ENCODE data around the gene DNMBP.
"Not testable (repeated sequence)": the region's sequence is repeated elsewhere in the genome, so short reads cannot be mapped to it uniquely, and the experiment has no call there.

The DNMBP gene

DNA sequence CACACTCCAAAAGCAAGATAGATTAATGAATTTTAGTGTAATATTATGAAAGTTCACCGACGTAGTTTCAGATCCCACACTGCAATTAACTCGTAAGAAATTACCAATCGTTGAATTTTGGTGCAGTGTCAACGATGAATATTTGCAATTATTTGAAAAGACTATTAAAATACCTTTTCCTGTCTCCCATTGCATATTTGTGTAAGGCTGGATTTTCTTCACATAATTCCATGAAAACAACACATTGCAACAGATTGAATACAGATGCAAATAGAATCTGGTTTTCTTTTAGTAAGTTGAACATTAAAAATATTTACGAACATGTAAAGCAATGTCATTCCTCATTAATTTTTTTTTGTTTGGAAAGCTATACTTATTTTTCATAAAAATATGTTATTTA lies 50.9 kb downstream of the DNMBP start:
- no peak for TF ChIP-seq GABPA (IDR thresholded peaks at IDR 0.05; ENCODE audit: low read depth)
- TF ChIP-seq, protein P1, sequence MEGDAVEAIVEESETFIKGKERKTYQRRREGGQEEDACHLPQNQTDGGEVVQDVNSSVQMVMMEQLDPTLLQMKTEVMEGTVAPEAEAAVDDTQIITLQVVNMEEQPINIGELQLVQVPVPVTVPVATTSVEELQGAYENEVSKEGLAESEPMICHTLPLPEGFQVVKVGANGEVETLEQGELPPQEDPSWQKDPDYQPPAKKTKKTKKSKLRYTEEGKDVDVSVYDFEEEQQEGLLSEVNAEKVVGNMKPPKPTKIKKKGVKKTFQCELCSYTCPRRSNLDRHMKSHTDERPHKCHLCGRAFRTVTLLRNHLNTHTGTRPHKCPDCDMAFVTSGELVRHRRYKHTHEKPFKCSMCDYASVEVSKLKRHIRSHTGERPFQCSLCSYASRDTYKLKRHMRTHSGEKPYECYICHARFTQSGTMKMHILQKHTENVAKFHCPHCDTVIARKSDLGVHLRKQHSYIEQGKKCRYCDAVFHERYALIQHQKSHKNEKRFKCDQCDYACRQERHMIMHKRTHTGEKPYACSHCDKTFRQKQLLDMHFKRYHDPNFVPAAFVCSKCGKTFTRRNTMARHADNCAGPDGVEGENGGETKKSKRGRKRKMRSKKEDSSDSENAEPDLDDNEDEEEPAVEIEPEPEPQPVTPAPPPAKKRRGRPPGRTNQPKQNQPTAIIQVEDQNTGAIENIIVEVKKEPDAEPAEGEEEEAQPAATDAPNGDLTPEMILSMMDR (IDR thresholded peaks at IDR 0.05; ENCODE audit: insufficient read depth, low read length), result no peak
- TF ChIP-seq POLR2AphosphoS5 (IDR thresholded peaks at IDR 0.05; ENCODE audit: low read depth), result no peak
- TF ChIP-seq, protein P2, sequence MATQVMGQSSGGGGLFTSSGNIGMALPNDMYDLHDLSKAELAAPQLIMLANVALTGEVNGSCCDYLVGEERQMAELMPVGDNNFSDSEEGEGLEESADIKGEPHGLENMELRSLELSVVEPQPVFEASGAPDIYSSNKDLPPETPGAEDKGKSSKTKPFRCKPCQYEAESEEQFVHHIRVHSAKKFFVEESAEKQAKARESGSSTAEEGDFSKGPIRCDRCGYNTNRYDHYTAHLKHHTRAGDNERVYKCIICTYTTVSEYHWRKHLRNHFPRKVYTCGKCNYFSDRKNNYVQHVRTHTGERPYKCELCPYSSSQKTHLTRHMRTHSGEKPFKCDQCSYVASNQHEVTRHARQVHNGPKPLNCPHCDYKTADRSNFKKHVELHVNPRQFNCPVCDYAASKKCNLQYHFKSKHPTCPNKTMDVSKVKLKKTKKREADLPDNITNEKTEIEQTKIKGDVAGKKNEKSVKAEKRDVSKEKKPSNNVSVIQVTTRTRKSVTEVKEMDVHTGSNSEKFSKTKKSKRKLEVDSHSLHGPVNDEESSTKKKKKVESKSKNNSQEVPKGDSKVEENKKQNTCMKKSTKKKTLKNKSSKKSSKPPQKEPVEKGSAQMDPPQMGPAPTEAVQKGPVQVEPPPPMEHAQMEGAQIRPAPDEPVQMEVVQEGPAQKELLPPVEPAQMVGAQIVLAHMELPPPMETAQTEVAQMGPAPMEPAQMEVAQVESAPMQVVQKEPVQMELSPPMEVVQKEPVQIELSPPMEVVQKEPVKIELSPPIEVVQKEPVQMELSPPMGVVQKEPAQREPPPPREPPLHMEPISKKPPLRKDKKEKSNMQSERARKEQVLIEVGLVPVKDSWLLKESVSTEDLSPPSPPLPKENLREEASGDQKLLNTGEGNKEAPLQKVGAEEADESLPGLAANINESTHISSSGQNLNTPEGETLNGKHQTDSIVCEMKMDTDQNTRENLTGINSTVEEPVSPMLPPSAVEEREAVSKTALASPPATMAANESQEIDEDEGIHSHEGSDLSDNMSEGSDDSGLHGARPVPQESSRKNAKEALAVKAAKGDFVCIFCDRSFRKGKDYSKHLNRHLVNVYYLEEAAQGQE (IDR thresholded peaks at IDR 0.05; ENCODE audit: insufficient replicate concordance, low read depth), result no peak
- no peak for TF ChIP-seq SPI1 (IDR thresholded peaks at IDR 0.05; ENCODE audit: borderline replicate concordance, low read depth)
- H3K4me3 ChIP-seq (replicated peaks; ENCODE audit: insufficient read depth, low read length), result no peak overlapping the region
- no peaks in the 10 kb centered on the region for H3K27me3 ChIP-seq (ENCODE audit: insufficient read depth, poor library complexity, severe bottlenecking)
- no peak overlapping the region for H3K27ac ChIP-seq (replicated peaks)
- no peak for DNase-seq (ENCODE audit: low read depth in 1 of 2, low spot score in 1 of 2)

- DNase-seq (ENCODE audit: low read depth in 1 of 2, low spot score in 1 of 2), result no peak
- H3K4me3 ChIP-seq (replicated peaks; ENCODE audit: insufficient read depth, low read length), result no peak overlapping the region
- TF ChIP-seq SPI1 (IDR thresholded peaks at IDR 0.05; ENCODE audit: borderline replicate concordance, low read depth) (no peak), POLR2AphosphoS5 (IDR thresholded peaks at IDR 0.05; ENCODE audit: low read depth) (no peak), GABPA (IDR thresholded peaks at IDR 0.05; ENCODE audit: low read depth) (no peak)
- TF ChIP-seq, protein P1 (IDR thresholded peaks at IDR 0.05; ENCODE audit: insufficient read depth, low read length), result no peak
- TF ChIP-seq, protein P2 (IDR thresholded peaks at IDR 0.05; ENCODE audit: insufficient replicate concordance, low read depth), result no peak
Observed at GRCh38 chr10:99958302-99958701, 51.4 kb downstream of the DNMBP start.

GRCh38 chr10:99953510-99953909 lies 56.2 kb downstream of the DNMBP start:
- H3K27me3 ChIP-seq (ENCODE audit: insufficient read depth, poor library complexity, severe bottlenecking); H3K4me3 ChIP-seq (replicated peaks; ENCODE audit: insufficient read depth, low read length); H3K27ac ChIP-seq (replicated peaks); DNase-seq (ENCODE audit: low read depth in 1 of 2, low spot score in 1 of 2): not testable (repeated sequence)

More at GRCh38 chr10:99958302-99958701, 51.4 kb downstream of the DNMBP start:
- H3K27me3 ChIP-seq (ENCODE audit: insufficient read depth, poor library complexity, severe bottlenecking), result no peaks in the 10 kb centered on the region
- H3K27ac ChIP-seq (replicated peaks), result no peak overlapping the region

DNA sequence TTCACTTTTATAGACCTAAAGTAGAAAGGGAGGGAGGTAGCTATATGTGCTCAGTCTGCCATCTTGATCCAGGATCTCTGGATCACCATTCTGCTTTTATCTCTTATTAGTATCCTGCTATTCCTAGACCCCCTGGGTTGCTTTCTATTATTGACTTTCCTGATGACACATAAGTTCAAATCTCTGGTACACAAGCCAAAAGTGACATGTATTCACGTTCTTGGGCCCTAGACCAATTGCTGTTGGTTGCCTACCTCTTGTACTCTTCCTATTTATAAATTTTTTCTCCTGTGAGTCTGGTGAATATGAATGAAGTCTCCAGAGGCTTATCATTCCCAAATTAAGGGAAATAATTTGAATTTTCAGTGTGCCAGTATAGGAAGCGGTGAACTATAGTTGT lies 56.9 kb downstream of the DNMBP start:
- no peak for DNase-seq (ENCODE audit: low read depth in 1 of 2, low spot score in 1 of 2)
- no peak for TF ChIP-seq GABPA (IDR thresholded peaks at IDR 0.05; ENCODE audit: low read depth)
- TF ChIP-seq, protein P1 (IDR thresholded peaks at IDR 0.05; ENCODE audit: insufficient read depth, low read length), result no peak
- no peak for TF ChIP-seq SPI1 (IDR thresholded peaks at IDR 0.05; ENCODE audit: borderline replicate concordance, low read depth)
- H3K27ac ChIP-seq (replicated peaks), result no peak overlapping the region
- no peaks in the 10 kb centered on the region for H3K27me3 ChIP-seq (ENCODE audit: insufficient read depth, poor library complexity, severe bottlenecking)
- H3K4me3 ChIP-seq (replicated peaks; ENCODE audit: insufficient read depth, low read length), result no peak overlapping the region

DNA sequence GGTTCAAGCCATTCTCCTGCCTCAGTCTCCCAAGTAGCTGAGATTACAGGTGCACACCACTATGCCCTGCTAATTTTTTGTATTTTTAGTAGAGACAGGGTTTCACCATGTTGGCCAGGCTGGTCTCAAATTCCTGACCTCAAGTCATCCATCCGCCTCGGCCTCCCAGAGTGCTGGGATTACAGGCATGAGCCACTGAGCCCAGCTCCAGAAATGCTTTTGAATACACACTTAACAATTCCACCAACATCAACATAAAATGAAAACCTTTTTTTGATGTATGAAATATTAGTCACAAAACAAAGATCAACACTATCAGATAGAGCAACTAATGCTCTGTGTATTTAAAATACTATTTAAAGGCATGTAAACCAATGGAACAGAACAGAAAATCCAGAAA lies 63.7 kb downstream of the DNMBP start:
- not testable (repeated sequence) for DNase-seq (ENCODE audit: low read depth in 1 of 2, low spot score in 1 of 2); H3K27me3 ChIP-seq (ENCODE audit: insufficient read depth, poor library complexity, severe bottlenecking); H3K27ac ChIP-seq (replicated peaks); H3K4me3 ChIP-seq (replicated peaks; ENCODE audit: insufficient read depth, low read length)

Data from HL-60 (cell line).